ENCODE results near the gene ENPP7.

The ENPP7 gene

DNA sequence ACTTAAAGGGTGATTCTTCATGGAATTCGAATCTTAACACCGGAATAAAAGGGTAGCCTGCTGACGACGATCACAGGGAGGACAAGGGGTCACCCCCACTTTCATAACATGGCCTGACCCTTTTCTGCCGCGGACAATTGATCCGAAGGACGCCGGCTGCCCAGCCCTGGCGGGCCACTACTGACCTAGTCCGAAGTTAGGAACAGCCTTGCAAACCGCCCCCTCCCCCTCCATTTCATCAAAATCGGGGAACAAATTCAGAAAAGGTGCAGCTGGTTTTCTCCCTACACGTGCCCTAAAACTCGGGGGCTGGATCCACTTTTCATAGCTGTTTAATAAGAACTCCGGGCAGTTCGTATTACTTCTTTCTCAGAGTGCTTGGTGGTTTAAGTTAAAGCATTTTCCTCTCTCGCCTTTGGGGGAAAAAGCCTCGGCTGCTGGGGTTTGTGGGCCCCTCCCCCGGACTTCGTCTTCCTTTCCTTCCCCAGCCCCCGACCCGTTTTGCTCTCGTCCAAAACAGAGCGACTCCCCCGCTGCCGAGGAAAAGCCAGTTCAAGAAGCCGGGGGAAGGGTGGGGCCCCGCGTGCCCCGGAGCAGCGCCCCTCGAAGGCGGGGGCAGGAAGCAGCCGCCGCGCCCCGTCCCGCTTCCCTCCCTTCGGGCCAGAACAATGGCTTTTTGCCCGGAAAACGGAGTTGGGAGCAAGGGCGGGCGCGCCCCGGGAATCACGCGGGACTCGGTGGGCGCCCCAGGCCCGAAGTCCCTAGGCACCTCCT lies 46.6 kb downstream of the ENPP7 start (continued):
- TF ChIP-seq, protein P1, sequence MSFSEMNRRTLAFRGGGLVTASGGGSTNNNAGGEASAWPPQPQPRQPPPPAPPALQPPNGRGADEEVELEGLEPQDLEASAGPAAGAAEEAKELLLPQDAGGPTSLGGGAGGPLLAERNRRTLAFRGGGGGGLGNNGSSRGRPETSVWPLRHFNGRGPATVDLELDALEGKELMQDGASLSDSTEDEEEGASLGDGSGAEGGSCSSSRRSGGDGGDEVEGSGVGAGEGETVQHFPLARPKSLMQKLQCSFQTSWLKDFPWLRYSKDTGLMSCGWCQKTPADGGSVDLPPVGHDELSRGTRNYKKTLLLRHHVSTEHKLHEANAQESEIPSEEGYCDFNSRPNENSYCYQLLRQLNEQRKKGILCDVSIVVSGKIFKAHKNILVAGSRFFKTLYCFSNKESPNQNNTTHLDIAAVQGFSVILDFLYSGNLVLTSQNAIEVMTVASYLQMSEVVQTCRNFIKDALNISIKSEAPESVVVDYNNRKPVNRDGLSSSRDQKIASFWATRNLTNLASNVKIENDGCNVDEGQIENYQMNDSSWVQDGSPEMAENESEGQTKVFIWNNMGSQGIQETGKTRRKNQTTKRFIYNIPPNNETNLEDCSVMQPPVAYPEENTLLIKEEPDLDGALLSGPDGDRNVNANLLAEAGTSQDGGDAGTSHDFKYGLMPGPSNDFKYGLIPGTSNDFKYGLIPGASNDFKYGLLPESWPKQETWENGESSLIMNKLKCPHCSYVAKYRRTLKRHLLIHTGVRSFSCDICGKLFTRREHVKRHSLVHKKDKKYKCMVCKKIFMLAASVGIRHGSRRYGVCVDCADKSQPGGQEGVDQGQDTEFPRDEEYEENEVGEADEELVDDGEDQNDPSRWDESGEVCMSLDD (tag by site-specific recombination; IDR thresholded peaks at IDR 0.05): peak; percentile 93
- TF ChIP-seq ZNF660 (tag by site-specific recombination; IDR thresholded peaks at IDR 0.05): peak; percentile 75; the same call in 1 of the 2 replicates
- TF ChIP-seq, protein P2, sequence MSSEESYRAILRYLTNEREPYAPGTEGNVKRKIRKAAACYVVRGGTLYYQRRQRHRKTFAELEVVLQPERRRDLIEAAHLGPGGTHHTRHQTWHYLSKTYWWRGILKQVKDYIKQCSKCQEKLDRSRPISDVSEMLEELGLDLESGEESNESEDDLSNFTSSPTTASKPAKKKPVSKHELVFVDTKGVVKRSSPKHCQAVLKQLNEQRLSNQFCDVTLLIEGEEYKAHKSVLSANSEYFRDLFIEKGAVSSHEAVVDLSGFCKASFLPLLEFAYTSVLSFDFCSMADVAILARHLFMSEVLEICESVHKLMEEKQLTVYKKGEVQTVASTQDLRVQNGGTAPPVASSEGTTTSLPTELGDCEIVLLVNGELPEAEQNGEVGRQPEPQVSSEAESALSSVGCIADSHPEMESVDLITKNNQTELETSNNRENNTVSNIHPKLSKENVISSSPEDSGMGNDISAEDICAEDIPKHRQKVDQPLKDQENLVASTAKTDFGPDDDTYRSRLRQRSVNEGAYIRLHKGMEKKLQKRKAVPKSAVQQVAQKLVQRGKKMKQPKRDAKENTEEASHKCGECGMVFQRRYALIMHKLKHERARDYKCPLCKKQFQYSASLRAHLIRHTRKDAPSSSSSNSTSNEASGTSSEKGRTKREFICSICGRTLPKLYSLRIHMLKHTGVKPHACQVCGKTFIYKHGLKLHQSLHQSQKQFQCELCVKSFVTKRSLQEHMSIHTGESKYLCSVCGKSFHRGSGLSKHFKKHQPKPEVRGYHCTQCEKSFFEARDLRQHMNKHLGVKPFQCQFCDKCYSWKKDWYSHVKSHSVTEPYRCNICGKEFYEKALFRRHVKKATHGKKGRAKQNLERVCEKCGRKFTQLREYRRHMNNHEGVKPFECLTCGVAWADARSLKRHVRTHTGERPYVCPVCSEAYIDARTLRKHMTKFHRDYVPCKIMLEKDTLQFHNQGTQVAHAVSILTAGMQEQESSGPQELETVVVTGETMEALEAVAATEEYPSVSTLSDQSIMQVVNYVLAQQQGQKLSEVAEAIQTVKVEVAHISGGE (tag by site-specific recombination; conservative IDR thresholded peaks at IDR 0.05; ENCODE audit: low read depth): peak; percentile 37; the same call in 1 of the 2 replicates
- TF ChIP-seq BCL11B (tag by site-specific recombination; IDR thresholded peaks at IDR 0.05; ENCODE audit: low read depth): no peak
- no peak for TF ChIP-seq ZNF23 (tag by site-specific recombination; IDR thresholded peaks at IDR 0.05; ENCODE audit: borderline replicate concordance)
- no peak for TF ChIP-seq ZNF24 (tag by site-specific recombination; IDR thresholded peaks at IDR 0.05)
- TF ChIP-seq ZNF792 (tag by site-specific recombination; IDR thresholded peaks at IDR 0.05): no peak
- no peak for TF ChIP-seq ZNF157 (tag by site-specific recombination; IDR thresholded peaks at IDR 0.05)
- no peak for TF ChIP-seq ZBTB7A (tag by site-specific recombination; IDR thresholded peaks at IDR 0.05; ENCODE audit: low read depth)
- TF ChIP-seq, protein P3, sequence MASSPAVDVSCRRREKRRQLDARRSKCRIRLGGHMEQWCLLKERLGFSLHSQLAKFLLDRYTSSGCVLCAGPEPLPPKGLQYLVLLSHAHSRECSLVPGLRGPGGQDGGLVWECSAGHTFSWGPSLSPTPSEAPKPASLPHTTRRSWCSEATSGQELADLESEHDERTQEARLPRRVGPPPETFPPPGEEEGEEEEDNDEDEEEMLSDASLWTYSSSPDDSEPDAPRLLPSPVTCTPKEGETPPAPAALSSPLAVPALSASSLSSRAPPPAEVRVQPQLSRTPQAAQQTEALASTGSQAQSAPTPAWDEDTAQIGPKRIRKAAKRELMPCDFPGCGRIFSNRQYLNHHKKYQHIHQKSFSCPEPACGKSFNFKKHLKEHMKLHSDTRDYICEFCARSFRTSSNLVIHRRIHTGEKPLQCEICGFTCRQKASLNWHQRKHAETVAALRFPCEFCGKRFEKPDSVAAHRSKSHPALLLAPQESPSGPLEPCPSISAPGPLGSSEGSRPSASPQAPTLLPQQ (tag by site-specific recombination; IDR thresholded peaks at IDR 0.05): peak; percentile 88
- no peak for TF ChIP-seq HOXA7 (CRISPR knock-in tag; IDR thresholded peaks at IDR 0.05; ENCODE audit: borderline replicate concordance)
- TF ChIP-seq TRIM28 (IDR thresholded peaks at IDR 0.05; ENCODE audit: borderline replicate concordance, low read length): no peak
- TF ChIP-seq, protein P4, sequence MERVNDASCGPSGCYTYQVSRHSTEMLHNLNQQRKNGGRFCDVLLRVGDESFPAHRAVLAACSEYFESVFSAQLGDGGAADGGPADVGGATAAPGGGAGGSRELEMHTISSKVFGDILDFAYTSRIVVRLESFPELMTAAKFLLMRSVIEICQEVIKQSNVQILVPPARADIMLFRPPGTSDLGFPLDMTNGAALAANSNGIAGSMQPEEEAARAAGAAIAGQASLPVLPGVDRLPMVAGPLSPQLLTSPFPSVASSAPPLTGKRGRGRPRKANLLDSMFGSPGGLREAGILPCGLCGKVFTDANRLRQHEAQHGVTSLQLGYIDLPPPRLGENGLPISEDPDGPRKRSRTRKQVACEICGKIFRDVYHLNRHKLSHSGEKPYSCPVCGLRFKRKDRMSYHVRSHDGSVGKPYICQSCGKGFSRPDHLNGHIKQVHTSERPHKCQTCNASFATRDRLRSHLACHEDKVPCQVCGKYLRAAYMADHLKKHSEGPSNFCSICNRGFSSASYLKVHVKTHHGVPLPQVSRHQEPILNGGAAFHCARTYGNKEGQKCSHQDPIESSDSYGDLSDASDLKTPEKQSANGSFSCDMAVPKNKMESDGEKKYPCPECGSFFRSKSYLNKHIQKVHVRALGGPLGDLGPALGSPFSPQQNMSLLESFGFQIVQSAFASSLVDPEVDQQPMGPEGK (tag by site-specific recombination; IDR thresholded peaks at IDR 0.05): peak; percentile 90
- TF ChIP-seq, protein P5, sequence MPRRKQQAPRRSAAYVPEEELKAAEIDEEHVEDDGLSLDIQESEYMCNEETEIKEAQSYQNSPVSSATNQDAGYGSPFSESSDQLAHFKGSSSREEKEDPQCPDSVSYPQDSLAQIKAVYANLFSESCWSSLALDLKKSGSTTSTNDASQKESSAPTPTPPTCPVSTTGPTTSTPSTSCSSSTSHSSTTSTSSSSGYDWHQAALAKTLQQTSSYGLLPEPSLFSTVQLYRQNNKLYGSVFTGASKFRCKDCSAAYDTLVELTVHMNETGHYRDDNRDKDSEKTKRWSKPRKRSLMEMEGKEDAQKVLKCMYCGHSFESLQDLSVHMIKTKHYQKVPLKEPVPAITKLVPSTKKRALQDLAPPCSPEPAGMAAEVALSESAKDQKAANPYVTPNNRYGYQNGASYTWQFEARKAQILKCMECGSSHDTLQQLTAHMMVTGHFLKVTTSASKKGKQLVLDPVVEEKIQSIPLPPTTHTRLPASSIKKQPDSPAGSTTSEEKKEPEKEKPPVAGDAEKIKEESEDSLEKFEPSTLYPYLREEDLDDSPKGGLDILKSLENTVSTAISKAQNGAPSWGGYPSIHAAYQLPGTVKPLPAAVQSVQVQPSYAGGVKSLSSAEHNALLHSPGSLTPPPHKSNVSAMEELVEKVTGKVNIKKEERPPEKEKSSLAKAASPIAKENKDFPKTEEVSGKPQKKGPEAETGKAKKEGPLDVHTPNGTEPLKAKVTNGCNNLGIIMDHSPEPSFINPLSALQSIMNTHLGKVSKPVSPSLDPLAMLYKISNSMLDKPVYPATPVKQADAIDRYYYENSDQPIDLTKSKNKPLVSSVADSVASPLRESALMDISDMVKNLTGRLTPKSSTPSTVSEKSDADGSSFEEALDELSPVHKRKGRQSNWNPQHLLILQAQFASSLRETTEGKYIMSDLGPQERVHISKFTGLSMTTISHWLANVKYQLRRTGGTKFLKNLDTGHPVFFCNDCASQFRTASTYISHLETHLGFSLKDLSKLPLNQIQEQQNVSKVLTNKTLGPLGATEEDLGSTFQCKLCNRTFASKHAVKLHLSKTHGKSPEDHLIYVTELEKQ (tag by site-specific recombination; IDR thresholded peaks at IDR 0.05; ENCODE audit: borderline replicate concordance): no peak
- TF ChIP-seq, protein P6, sequence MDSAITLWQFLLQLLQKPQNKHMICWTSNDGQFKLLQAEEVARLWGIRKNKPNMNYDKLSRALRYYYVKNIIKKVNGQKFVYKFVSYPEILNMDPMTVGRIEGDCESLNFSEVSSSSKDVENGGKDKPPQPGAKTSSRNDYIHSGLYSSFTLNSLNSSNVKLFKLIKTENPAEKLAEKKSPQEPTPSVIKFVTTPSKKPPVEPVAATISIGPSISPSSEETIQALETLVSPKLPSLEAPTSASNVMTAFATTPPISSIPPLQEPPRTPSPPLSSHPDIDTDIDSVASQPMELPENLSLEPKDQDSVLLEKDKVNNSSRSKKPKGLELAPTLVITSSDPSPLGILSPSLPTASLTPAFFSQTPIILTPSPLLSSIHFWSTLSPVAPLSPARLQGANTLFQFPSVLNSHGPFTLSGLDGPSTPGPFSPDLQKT (IDR thresholded peaks at IDR 0.05; ENCODE audit: borderline replicate concordance, low read depth, low read length): no peak
- peak; percentile 69 for TF ChIP-seq SP3 (tag by site-specific recombination; IDR thresholded peaks at IDR 0.05)
- TF ChIP-seq, protein P7, sequence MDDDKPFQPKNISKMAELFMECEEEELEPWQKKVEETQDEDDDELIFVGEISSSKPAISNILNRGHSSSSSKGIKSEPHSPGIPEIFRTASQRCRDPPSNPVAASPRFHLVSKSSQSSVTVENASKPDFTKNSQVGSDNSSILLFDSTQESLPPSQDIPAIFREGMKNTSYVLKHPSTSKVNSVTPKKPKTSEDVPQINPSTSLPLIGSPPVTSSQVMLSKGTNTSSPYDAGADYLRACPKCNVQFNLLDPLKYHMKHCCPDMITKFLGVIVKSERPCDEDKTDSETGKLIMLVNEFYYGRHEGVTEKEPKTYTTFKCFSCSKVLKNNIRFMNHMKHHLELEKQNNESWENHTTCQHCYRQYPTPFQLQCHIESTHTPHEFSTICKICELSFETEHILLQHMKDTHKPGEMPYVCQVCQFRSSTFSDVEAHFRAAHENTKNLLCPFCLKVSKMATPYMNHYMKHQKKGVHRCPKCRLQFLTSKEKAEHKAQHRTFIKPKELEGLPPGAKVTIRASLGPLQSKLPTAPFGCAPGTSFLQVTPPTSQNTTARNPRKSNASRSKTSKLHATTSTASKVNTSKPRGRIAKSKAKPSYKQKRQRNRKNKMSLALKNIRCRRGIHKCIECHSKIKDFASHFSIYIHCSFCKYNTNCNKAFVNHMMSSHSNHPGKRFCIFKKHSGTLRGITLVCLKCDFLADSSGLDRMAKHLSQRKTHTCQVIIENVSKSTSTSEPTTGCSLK (tag by site-specific recombination; IDR thresholded peaks at IDR 0.05): no peak
- TF ChIP-seq, protein P8, sequence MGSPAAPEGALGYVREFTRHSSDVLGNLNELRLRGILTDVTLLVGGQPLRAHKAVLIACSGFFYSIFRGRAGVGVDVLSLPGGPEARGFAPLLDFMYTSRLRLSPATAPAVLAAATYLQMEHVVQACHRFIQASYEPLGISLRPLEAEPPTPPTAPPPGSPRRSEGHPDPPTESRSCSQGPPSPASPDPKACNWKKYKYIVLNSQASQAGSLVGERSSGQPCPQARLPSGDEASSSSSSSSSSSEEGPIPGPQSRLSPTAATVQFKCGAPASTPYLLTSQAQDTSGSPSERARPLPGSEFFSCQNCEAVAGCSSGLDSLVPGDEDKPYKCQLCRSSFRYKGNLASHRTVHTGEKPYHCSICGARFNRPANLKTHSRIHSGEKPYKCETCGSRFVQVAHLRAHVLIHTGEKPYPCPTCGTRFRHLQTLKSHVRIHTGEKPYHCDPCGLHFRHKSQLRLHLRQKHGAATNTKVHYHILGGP (tag by site-specific recombination; IDR thresholded peaks at IDR 0.05): no peak
- peak; percentile 46; the same call in 1 of the 2 replicates for TF ChIP-seq ZNF600 (tag by site-specific recombination; IDR thresholded peaks at IDR 0.05)
- peak; percentile 84; the same call in 1 of the 2 replicates for TF ChIP-seq ZNF423 (tag by site-specific recombination; IDR thresholded peaks at IDR 0.05)

Measured in HEK293 (cell line).